Measurements from ENCODE around the gene IL37.
"Not testable (repeated sequence)": the region's sequence is repeated elsewhere in the genome, so short reads cannot be mapped to it uniquely, and the experiment has no call there.

The IL37 gene

GRCh38 chr2:112918256-112918655 is 7.3 kb downstream of the IL37 start:
- H3K27ac ChIP-seq: no peak overlapping the region
- no peak overlapping the region for H3K4me3 ChIP-seq

GRCh38 chr2:112919086-112919485 is 8.1 kb downstream of the IL37 start:
- H3K27ac ChIP-seq: no peak overlapping the region
- no peak overlapping the region for H3K4me3 ChIP-seq

- Histone ChIP-seq H3K27ac (no peak overlapping the region), H3K4me3 (no peak overlapping the region)
Measured at GRCh38 chr2:112920923-112921532, 10.1 kb downstream of the IL37 start.

GRCh38 chr2:112921982-112922381 is 11.0 kb downstream of the IL37 start:
- no peak overlapping the region for H3K27ac ChIP-seq
- H3K4me3 ChIP-seq: no peak overlapping the region

- H3K27ac ChIP-seq: no peak overlapping the region
- no peak overlapping the region for H3K4me3 ChIP-seq
Measured at GRCh38 chr2:112923237-112923966, 12.4 kb downstream of the IL37 start.

GRCh38 chr2:112923967-112924338 is 13.0 kb downstream of the IL37 start:
- H3K27ac ChIP-seq: no peak overlapping the region
- H3K4me3 ChIP-seq: no peak overlapping the region

- no peak overlapping the region for H3K4me3 ChIP-seq
- H3K27ac ChIP-seq: no peak overlapping the region
Measured at GRCh38 chr2:112924360-112924759, 13.4 kb downstream of the IL37 start.

- no peak overlapping the region for H3K4me3 ChIP-seq
- no peak overlapping the region for H3K27ac ChIP-seq
Measured at GRCh38 chr2:112924821-112925220, 13.9 kb downstream of the IL37 start.

GRCh38 chr2:112926707-112927106 is 15.7 kb downstream of the IL37 start:
- Histone ChIP-seq H3K27ac (no peak overlapping the region), H3K4me3 (no peak overlapping the region)

GRCh38 chr2:112927745-112928144 is 16.8 kb downstream of the IL37 start:
- H3K27ac ChIP-seq: no peak overlapping the region
- H3K4me3 ChIP-seq: no peak overlapping the region

GRCh38 chr2:112933261-112933660 is 22.3 kb downstream of the IL37 start:
- H3K4me3 ChIP-seq: no peak overlapping the region

GRCh38 chr2:112934117-112934516 is 23.2 kb downstream of the IL37 start:
- not testable (repeated sequence) for H3K4me3 ChIP-seq, H3K27ac ChIP-seq

More at GRCh38 chr2:112933261-112933660, 22.3 kb downstream of the IL37 start:
- H3K27ac ChIP-seq: no peak overlapping the region

GRCh38 chr2:112936927-112937232 is 25.9 kb downstream of the IL37 start:
- H3K27ac ChIP-seq: peak overlapping the region in 1 of 21 experiments; percentile 24
- no peak overlapping the region for H3K4me3 ChIP-seq

GRCh38 chr2:112938904-112939303 is 27.9 kb downstream of the IL37 start:
- Histone ChIP-seq H3K27ac (no peak overlapping the region), H3K4me3 (no peak overlapping the region)

GRCh38 chr2:112939425-112939824 is 28.5 kb downstream of the IL37 start:
- Histone ChIP-seq H3K27ac (no peak overlapping the region), H3K4me3 (no peak overlapping the region)

- H3K27ac ChIP-seq: no peak overlapping the region
Measured at GRCh38 chr2:112940859-112941625, 30.1 kb downstream of the IL37 start.

GRCh38 chr2:112941753-112942653 is 31.0 kb downstream of the IL37 start:
- H3K4me3 ChIP-seq: no peak overlapping the region
- H3K27ac ChIP-seq: no peak overlapping the region

More at GRCh38 chr2:112940859-112941625, 30.1 kb downstream of the IL37 start:
- H3K4me3 ChIP-seq: no peak overlapping the region

GRCh38 chr2:112942654-112943002 is 31.7 kb downstream of the IL37 start:
- Histone ChIP-seq H3K27ac (no peak overlapping the region), H3K4me3 (no peak overlapping the region)

GRCh38 chr2:112944971-112945370 is 34.0 kb downstream of the IL37 start:
- Histone ChIP-seq H3K27ac (no peak overlapping the region), H3K4me3 (no peak overlapping the region)

GRCh38 chr2:112946086-112946485 is 35.1 kb downstream of the IL37 start:
- H3K27ac ChIP-seq: no peak overlapping the region
- no peak overlapping the region for H3K4me3 ChIP-seq

All from skin epidermis (tissue), 12 donors.